ENCODE results near the gene GRHPR. TPM values are rescaled to one million over a fixed set of nuclear protein-coding genes. Genes with fewer than 3 reads are reported as not detected.

The GRHPR gene
- total and polyA plus RNA-seq, 2 donors from 2014 or later, result 101 to 257 TPM

- FAIRE-seq, result no peak
Measured at GRCh38 chr9:37408933-37409710, 13.4 kb upstream of the GRHPR start.

DNA sequence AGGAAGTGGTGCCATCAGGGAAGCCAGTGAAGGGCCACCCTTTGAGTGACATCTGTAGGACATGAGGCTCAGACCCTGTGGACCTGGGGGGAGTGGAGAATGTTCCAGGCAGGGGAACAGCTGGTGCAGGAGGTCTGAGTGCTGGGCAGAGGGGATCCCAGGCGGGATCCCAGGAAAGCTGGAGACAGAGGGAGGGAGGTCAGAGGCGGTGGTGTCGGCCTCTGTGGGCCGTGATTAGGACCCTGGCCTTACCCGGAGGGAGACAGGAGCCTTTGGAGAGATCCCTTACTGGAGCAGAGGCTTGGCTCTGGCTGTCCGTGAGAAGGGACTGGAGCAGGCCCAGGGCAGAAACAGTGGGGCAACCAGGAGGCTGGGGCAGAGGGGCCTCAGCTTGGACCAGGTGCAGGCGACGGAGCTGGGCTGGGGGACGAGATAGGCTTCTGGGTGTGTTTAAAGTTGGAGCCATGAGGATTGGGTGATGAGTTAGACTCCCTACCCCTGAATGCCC is 12.1 kb upstream of the GRHPR start:
- Histone ChIP-seq H3K4me1 (ENCODE audit: control insufficient read depth in 2 of 3, insufficient read depth in 2 of 3, low read depth in 1 of 3, low read length in 3 of 3) (peaks cover 0 to 18% (median 5%) of the 10 kb centered on the region in 3 donors), H3K27me3 (ENCODE audit: control insufficient read depth, insufficient read depth, low read length) (no peaks in the 10 kb centered on the region), H3K9ac (ENCODE audit: low read length in 3 of 3) (no peak overlapping the region), H3K9me3 (ENCODE audit: control insufficient read depth in 2 of 3, insufficient read depth in 1 of 3, low read length in 3 of 3) (no peaks in the 10 kb centered on the region), H3K27ac (ENCODE audit: low read depth in 2 of 2, low read length in 2 of 2) (no peak overlapping the region), H3K36me3 (ENCODE audit: control insufficient read depth in 2 of 3, insufficient read depth in 3 of 3, low read length in 3 of 3) (no peaks in the 10 kb centered on the region), H3K4me3 (ENCODE audit: low read length in 3 of 3) (no peak overlapping the region)
- no peak for DNase-seq
- FAIRE-seq, result no peak
- no peak for TF ChIP-seq CTCF (IDR thresholded peaks at IDR 0.05; ENCODE audit: borderline replicate concordance, extremely low read depth, insufficient read depth)
- intact Hi-C loops (cut with DNase I), result no loop called here

More at GRCh38 chr9:37408933-37409710, 13.4 kb upstream of the GRHPR start:
- Histone ChIP-seq H3K9me3 (ENCODE audit: control insufficient read depth in 2 of 3, insufficient read depth in 1 of 3, low read length in 3 of 3) (no peaks in the 10 kb centered on the region), H3K9ac (ENCODE audit: low read length in 3 of 3) (no peak overlapping the region), H3K4me3 (ENCODE audit: low read length in 3 of 3) (no peak overlapping the region), H3K27me3 (ENCODE audit: control insufficient read depth, insufficient read depth, low read length) (no peaks in the 10 kb centered on the region), H3K4me1 (ENCODE audit: control insufficient read depth in 2 of 3, insufficient read depth in 2 of 3, low read depth in 1 of 3, low read length in 3 of 3) (peaks cover 0 to 11% (median 0%) of the 10 kb centered on the region in 3 donors), H3K36me3 (ENCODE audit: control insufficient read depth in 2 of 3, insufficient read depth in 3 of 3, low read length in 3 of 3) (no peaks in the 10 kb centered on the region), H3K27ac (ENCODE audit: low read depth in 2 of 2, low read length in 2 of 2) (no peak overlapping the region)
- intact Hi-C loops (cut with DNase I), result no loop called here
- peak in 1 of 5 donors; percentile 68 for DNase-seq
- no peak for TF ChIP-seq CTCF (IDR thresholded peaks at IDR 0.05; ENCODE audit: borderline replicate concordance, extremely low read depth, insufficient read depth)

DNA sequence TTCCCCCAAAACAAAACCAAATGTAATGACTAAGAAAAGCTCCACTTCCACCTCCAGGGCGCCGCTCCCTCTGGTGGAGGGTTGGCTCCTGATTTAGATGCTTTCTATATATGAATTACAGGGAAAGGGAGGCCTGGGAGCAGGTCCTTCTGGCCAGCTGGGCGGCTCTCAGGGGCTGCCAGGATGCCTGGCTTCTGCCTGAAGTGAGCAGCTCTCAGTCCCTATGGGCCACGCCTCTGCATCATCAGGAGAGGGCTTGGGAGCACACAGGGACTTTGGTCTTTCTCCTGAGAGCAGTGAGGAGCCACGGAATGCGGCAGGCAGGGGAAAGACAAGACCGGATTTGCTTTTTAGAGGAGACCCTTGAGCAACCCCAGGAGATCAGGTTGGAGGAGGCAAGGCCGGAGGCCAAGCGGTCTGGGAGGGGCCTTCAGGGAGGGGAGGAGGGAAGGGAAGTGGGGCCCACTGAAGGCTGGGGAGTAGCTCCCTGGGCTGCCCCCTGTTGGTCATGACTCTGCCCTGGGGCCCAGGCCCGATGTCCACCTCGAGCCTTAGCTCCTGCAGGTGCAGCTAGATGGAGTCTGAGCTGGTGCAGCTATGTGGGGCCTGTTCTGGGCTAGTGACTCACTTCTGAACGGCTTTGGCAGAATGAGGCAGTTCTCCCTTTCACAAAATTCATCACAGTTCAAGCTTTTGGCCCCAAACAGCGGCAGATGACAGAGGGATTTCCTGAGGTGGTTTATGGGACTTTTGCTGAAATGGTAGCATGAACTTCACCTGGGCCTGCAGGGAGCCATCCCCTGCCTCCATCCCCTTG is 11.3 kb upstream of the GRHPR start:
- intact Hi-C loops (cut with DNase I), result no loop called here

More for the DNA sequence above, 11.3 kb upstream of the GRHPR start:
- H3K9ac ChIP-seq (ENCODE audit: low read length in 3 of 3), result no peak overlapping the region
- no peak overlapping the region for H3K27ac ChIP-seq (ENCODE audit: low read depth in 2 of 2, low read length in 2 of 2)
- no peaks in the 10 kb centered on the region for H3K9me3 ChIP-seq (ENCODE audit: control insufficient read depth in 2 of 3, insufficient read depth in 1 of 3, low read length in 3 of 3)
- FAIRE-seq (no peak), DNase-seq (no peak)
- peaks cover 0 to 18% (median 5%) of the 10 kb centered on the region in 3 donors for H3K4me1 ChIP-seq (ENCODE audit: control insufficient read depth in 2 of 3, insufficient read depth in 2 of 3, low read depth in 1 of 3, low read length in 3 of 3)
- H3K36me3 ChIP-seq (ENCODE audit: control insufficient read depth in 2 of 3, insufficient read depth in 3 of 3, low read length in 3 of 3), result no peaks in the 10 kb centered on the region
- TF ChIP-seq CTCF (IDR thresholded peaks at IDR 0.05; ENCODE audit: borderline replicate concordance, extremely low read depth, insufficient read depth), result no peak
- no peak overlapping the region for H3K4me3 ChIP-seq (ENCODE audit: low read length in 3 of 3)
- H3K27me3 ChIP-seq (ENCODE audit: control insufficient read depth, insufficient read depth, low read length), result no peaks in the 10 kb centered on the region
